Left lung (tissue), 10 donors: ENCODE data around the gene TMEM141. TPM values are rescaled to one million over a fixed set of nuclear protein-coding genes. Genes with fewer than 3 reads are reported as not detected.

Experiments
- ATAC-seq: fragments of 200-7000 bp; cut with Tn5 transposase; one replicate; pipeline ENCODE4 v1.9.1; 2020; ENCODE audit warnings: moderate library complexity
- DNase-seq, 4 donors: peaks; one replicate each; pipeline ENCODE4 v3.0.0-alpha.2; 2013 to 2020
- H3K27ac ChIP-seq, 2 donors: fragments of 200-600 bp; sonication (generic) in 1 of 2; one replicate each; pipeline versions ENCODE4 v1.5.0 to v1.8.0; 2020 to 2021
- H3K27me3 ChIP-seq, 2 donors: fragments of 200-600 bp; sonication (generic) in 1 of 2; one replicate each; pipeline versions ENCODE4 v1.5.0 to v1.8.0; 2020 to 2021
- H3K36me3 ChIP-seq, 2 donors: fragments of 200-600 bp; sonication (generic) in 1 of 2; one replicate each; pipeline versions ENCODE4 v1.5.0 to v1.8.0; 2020 to 2021
- H3K4me1 ChIP-seq, 2 donors: fragments of 200-600 bp; one replicate each; pipeline ENCODE4 v1.8.0; 2021
- H3K4me3 ChIP-seq, 2 donors: fragments of 200-600 bp; sonication (generic) in 1 of 2; one replicate each; pipeline versions ENCODE4 v1.5.0 to v1.8.0; 2020 to 2021; ENCODE audit warnings: mild to moderate bottlenecking in 1 of 2
- H3K9me3 ChIP-seq, 2 donors: fragments of 200-600 bp; sonication (generic) in 1 of 2; one replicate each; pipeline versions ENCODE4 v1.5.0 to v1.8.0; 2020 to 2021
- CTCF ChIP-seq, 2 donors: fragments of 200-600 bp; sonication (generic) in 1 of 2; IDR thresholded peaks; one replicate each; pipeline versions ENCODE4 v1.5.0 to v1.8.0; 2021; ENCODE audit warnings: antibody characterized with exemption in 2 of 2
- intact Hi-C, 2 donors: fragments of 100-400 bp; cut with DNase I; formaldehyde crosslinking; loops; one replicate each; pipeline versions ENCODE4 v1.11.2 to v1.14.2; 2022
- polyA plus RNA-seq, 6 donors: library from polyadenylated mRNA; unstranded; fragments of 120-200 nt; gene quantifications; one replicate each; pipeline ENCODE4 v1.2.1, GENCODE V29; 2013; ENCODE audit not compliant: insufficient read length in 6 of 6
- total RNA-seq, 2 donors: library from RNA; stranded (reverse); fragmentation: NEBNext Ultra II Directional; extraction: Animal tissue kit (Norgen Biotek cat#: 25700); gene quantifications; one replicate each; pipeline ENCODE4 v1.2.1, GENCODE V29; 2021
- donor health status: DM: no; HTN: yes; CAD: no.
- donor health status: DM: no; HTN: no; CAD: no.

TMEM141 gene
- total and polyA plus RNA-seq, 8 donors: 49.3 to 76.6 (median 54.5) TPM

- Histone ChIP-seq H3K27ac (no peak overlapping the region), H3K4me3 (no peak overlapping the region), H3K4me1 (peaks cover 0 to 13% of the 10 kb centered on the region in 2 donors), H3K36me3 (no peaks in the 10 kb centered on the region), H3K27me3 (peaks cover 2 to 20% of the 10 kb centered on the region in 2 donors), H3K9me3 (peaks cover 0 to 15% of the 10 kb centered on the region in 2 donors)
- TF ChIP-seq CTCF (IDR thresholded peaks at IDR 0.05): no peak
- no peak for DNase-seq
- intact Hi-C loops: no loop called here
- no peak for ATAC-seq
These were observed 43.7 kb upstream of the TMEM141 start for GRCh38 chr9:136747161-136748060.

- no peak for TF ChIP-seq CTCF (IDR thresholded peaks at IDR 0.05)
- Histone ChIP-seq H3K4me3 (no peak within 1 kb of the TSS), H3K9me3 (peaks cover 0 to 16% of the 10 kb centered on the region in 2 donors), H3K27me3 (peaks cover 0 to 12% of the 10 kb centered on the region in 2 donors), H3K27ac (no peak within 1 kb of the TSS), H3K4me1 (peaks cover 0 to 9% of the 10 kb centered on the region in 2 donors), H3K36me3 (no peaks in the 10 kb centered on the region)
- ATAC-seq: no peak
- intact Hi-C loops: no loop called here
- DNase-seq: no peak
These were observed 42.9 kb upstream of the TMEM141 start, which contains the start of gene LCN6 for GRCh38 chr9:136748201-136748600. TSS of gene LCN6 (minus strand) at chr9:136748525. CDS start at chr9:136748483, 42 bp downstream.

GRCh38 chr9:136748666-136749611 lies 42.2 kb upstream of the TMEM141 start:
- intact Hi-C loops: no loop called here
- H3K27ac ChIP-seq: no peak overlapping the region
- peaks cover 0 to 16% of the 10 kb centered on the region in 2 donors for H3K9me3 ChIP-seq

GRCh38 chr9:136750526-136750925 lies 40.6 kb upstream of the TMEM141 start:
- H3K27ac ChIP-seq: no peak overlapping the region
- peaks cover 0 to 14% of the 10 kb centered on the region in 2 donors for H3K27me3 ChIP-seq
- ATAC-seq (no peak), DNase-seq (no peak)
- no peak for TF ChIP-seq CTCF (IDR thresholded peaks at IDR 0.05)
- no peak overlapping the region for H3K4me3 ChIP-seq
- intact Hi-C loops: no loop called here
- H3K9me3 ChIP-seq: peaks cover 0 to 16% of the 10 kb centered on the region in 2 donors
- no peaks in the 10 kb centered on the region for H3K36me3 ChIP-seq
- H3K4me1 ChIP-seq: peaks cover 0 to 9% of the 10 kb centered on the region in 2 donors

More at GRCh38 chr9:136748666-136749611, 42.2 kb upstream of the TMEM141 start:
- Histone ChIP-seq H3K36me3 (no peaks in the 10 kb centered on the region), H3K4me1 (peaks cover 0 to 9% of the 10 kb centered on the region in 2 donors), H3K4me3 (no peak overlapping the region), H3K27me3 (peaks cover 0 to 6% of the 10 kb centered on the region in 2 donors)
- DNase-seq (peak in 1 of 4 donors; percentile 53), ATAC-seq (peak; percentile 68)
- TF ChIP-seq CTCF (IDR thresholded peaks at IDR 0.05): no peak
